ENCODE data around the gene MAGI1.

GRCh38 chr3:65391068-65391467 is 647.6 kb downstream of the MAGI1 start:
- no peak for TF ChIP-seq CTCF (IDR thresholded peaks at IDR 0.05; ENCODE audit: insufficient read depth, low read length)
- TF ChIP-seq POLR2AphosphoS5 (IDR thresholded peaks at IDR 0.05; ENCODE audit: low read depth), result no peak
- no peak for TF ChIP-seq GABPA (IDR thresholded peaks at IDR 0.05; ENCODE audit: low read depth)
- TF ChIP-seq REST (IDR thresholded peaks at IDR 0.05; ENCODE audit: insufficient replicate concordance, low read depth), result no peak

Measured in HL-60 (cell line).